ENCODE measurements around the gene ZNF423.

DNA sequence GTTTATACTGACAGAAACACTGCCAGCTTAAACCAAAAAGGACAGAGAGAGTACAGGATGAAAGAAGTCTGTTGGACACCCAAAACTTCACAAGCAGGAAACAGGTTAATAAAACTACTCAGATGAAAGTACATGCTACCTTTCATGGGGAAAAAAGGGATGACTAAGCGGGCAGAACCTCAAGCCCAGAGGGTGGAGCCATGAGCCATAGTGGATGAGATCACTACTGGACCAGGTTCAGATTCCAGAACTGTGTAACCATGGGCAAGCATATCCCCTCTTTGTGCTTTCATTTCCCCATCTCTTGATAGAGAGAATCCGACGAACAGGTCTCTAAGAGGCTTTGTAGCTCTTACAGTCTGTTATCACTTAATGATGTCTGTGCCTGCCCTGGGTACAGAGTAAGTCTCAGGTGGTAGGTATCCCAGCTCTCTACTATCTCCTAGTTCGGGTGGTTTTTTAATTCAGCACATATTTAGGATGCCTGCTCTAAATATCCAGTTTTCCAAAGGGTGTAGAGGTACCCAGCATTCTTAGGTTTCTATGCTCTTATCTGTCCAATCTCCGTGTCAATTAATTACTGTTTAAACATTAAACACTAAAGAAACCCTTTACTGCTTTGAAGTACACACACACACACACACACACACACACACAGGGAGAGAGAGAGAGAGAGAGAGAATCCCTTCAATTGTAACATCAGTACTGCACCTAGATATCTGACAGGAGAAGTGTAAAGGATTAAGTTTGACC, 206.7 kb downstream of the ZNF423 start:
- TF ChIP-seq POLR2A (IDR thresholded peaks at IDR 0.05; ENCODE audit: low read depth, low read length) (no peak), TAF1 (IDR thresholded peaks at IDR 0.05; ENCODE audit: low read depth, low read length) (no peak), POLR2AphosphoS5 (IDR thresholded peaks at IDR 0.05; ENCODE audit: low read depth, low read length) (no peak), PAX5 (IDR thresholded peaks at IDR 0.05; ENCODE audit: insufficient read depth, low read length, severe bottlenecking) (no peak), SPI1 (IDR thresholded peaks at IDR 0.05; ENCODE audit: low read depth, low read length) (no peak), POU2F2 (IDR thresholded peaks at IDR 0.05; ENCODE audit: low read depth, low read length) (no peak)

Measured in GM12891 (cell line).